GM12865 (cell line): Measurements from ENCODE around the gene CUL3.

Source experiments
- DNase-seq: peaks from one replicate; pipeline ENCODE4 v3.0.0; 2010; ENCODE audit warnings: low read depth
- H3K4me3 ChIP-seq: 2 replicates; pipeline ENCODE4 v1.5.1; 2011; ENCODE audit warnings: mild to moderate bottlenecking, low read depth, low read length, control low read depth
- TF ChIP-seq, protein P1 (sequence below): IDR thresholded peaks from 2 replicates; pipeline ENCODE4 v1.5.1; 2011; ENCODE audit warnings: low read length, control low read depth, low read depth, inconsistent platforms; ENCODE audit not compliant: insufficient read depth; ENCODE audit errors: missing control alignments

Gene CUL3

DNA sequence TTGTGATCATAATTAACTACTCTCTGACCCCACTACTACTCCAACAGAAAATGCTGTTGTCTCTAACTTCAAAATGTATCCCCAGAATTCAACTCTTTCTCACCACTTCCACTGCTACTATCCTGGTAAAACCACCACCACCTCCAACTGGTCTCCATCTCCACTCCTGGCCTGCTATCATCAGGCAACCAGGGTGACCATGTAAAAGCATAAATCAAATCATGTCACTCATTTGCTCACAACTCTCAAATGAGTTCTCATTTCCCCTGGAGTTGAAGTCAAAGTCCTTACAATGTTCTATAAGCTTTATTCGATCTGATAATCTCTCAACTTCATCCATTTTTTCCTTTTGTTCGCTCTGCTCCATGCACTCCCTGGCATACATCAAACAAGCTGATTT, 24.6 kb downstream of the CUL3 start:
- DNase-seq, result no peak
- TF ChIP-seq, protein P1, sequence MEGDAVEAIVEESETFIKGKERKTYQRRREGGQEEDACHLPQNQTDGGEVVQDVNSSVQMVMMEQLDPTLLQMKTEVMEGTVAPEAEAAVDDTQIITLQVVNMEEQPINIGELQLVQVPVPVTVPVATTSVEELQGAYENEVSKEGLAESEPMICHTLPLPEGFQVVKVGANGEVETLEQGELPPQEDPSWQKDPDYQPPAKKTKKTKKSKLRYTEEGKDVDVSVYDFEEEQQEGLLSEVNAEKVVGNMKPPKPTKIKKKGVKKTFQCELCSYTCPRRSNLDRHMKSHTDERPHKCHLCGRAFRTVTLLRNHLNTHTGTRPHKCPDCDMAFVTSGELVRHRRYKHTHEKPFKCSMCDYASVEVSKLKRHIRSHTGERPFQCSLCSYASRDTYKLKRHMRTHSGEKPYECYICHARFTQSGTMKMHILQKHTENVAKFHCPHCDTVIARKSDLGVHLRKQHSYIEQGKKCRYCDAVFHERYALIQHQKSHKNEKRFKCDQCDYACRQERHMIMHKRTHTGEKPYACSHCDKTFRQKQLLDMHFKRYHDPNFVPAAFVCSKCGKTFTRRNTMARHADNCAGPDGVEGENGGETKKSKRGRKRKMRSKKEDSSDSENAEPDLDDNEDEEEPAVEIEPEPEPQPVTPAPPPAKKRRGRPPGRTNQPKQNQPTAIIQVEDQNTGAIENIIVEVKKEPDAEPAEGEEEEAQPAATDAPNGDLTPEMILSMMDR, result no peak
- no peak overlapping the region for H3K4me3 ChIP-seq

DNA sequence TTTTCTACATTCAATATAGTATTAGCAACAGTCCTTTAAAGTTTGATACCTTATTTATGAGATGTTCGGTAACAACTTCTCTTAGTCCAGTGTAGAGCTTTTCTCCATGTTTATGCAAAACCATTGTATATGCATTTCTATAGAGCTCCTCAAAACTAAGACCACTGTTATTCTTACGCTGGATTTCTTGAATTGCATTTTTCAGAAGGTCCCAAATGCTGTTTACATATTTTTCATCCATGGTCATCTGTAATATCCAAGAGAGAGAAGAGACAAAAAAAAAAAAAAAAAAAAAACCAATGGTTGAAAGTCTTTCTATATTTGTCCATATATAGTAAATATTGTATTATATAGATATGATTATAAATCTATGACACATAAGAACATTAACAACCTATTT, 27.6 kb downstream of the CUL3 start:
- TF ChIP-seq, protein P1, result no peak
- H3K4me3 ChIP-seq, result no peak overlapping the region
- DNase-seq, result no peak

DNA sequence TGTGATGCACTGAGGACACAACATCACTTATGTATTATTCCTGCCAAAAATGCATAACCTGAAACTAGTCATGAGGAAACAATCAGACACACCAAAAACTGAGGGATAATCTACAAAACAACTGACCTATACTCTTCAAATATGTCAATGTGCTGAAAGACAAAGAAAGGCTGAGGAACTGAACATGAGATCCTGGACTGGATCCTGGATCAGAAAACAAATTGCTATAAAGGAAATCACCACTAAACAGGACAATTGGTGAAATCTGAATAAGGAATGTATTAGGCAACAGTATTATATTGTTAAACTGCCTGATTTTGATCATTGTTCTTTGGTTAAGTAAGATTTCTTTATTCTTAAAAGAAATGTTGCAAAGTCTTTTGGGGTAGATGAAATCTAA, 28.8 kb downstream of the CUL3 start:
- no peak for DNase-seq
- TF ChIP-seq, protein P1, result no peak
- H3K4me3 ChIP-seq, result no peak overlapping the region

DNA sequence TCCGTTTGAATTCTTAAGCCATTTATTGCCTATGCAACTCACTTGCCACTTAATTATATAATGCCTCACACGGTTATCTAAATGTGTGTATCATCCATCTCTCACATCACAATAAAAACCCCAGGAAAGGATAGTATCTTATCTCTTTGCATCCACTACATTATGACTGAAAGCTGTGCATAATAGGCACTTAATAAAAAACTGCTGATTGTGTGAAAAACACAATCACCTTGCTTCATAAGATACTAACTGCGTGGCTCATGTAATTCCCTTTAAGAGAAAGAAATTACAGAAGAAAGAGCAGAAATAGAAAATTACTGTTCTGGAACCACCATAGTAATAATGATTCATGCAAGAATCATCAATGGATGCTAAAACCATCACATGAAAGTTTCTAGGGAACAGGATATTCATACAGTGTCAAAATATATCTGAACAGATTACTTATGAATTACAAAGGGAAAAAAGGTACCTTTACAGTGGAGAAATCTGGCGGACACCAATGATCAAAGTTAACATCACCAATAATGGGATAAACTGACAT, 29.3 kb downstream of the CUL3 start:
- TF ChIP-seq, protein P1, result no peak
- H3K4me3 ChIP-seq, result no peak overlapping the region
- no peak for DNase-seq

DNA sequence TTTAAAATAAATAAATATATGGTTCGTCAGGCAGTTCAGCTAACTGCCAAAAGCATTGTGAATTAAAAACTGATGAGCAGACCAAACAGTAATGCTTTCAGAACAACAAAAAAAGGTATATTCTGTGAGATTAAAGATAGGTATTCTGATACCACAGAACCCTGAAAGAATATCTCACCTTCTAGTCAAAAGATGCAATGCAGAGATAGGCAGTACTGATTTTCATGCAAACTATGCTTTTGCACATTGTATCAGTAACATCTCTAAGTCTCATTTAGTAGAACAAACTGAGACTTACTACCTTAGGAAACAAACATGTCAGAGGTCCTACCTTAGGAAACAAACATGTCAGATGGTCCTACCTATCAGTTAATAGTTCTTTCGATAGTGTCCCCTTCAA, 32.4 kb downstream of the CUL3 start:
- TF ChIP-seq, protein P1, result no peak

DNA sequence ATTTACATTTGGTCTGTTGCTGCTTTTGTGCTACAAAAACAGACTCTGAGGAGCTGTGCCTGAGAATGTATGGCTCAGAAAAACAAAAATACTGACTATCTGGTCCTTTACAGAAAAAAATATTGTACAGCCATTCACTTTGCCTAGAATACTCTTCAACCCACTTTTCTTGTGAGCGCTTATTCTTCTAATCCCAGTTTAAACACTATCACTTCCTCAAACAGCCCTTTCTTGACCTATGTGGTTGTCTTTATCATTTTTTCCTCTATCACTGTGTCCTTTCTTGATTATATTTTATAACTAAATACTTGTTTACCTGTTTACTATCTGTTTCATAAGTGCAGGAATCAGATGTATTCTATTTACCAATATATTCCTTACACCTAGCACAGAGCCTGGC, 33.5 kb downstream of the CUL3 start:
- H3K4me3 ChIP-seq, result no peak overlapping the region
- TF ChIP-seq, protein P1, result no peak
- no peak for DNase-seq

More for the DNA sequence above, 32.4 kb downstream of the CUL3 start:
- no peak for DNase-seq
- H3K4me3 ChIP-seq, result no peak overlapping the region

DNA sequence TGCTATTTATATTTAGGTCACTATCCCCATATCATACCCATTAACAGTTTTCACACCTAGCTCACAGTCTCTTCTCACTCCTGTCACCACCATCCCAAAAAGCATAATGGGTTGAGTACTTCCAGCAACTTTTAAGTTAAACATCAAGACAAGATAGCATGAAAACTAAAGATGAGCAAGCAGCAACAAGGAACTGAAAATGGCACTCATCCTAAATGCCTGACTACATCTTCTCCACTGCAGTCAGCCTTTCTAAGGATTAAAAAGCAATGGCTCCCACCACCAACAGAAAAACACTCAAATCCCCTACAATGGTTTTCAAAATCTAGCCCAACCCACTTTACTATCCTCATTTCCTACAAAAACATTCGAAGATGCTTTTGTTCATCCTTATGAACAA, 38.2 kb downstream of the CUL3 start:
- no peak for DNase-seq
- TF ChIP-seq, protein P1, result no peak
- H3K4me3 ChIP-seq, result no peak overlapping the region
